Mammary epithelial cell (primary cell): ENCODE results near the gene MCAM.

Source experiments
- EZH2 ChIP-seq: IDR thresholded peaks from 2 replicates; pipeline ENCODE4 v1.6.1; 2012; ENCODE audit warnings: low read length, inconsistent platforms, borderline replicate concordance
- TF ChIP-seq, protein P1 (sequence below), 2 donors: IDR thresholded peaks in 1 of 2; conservative IDR thresholded peaks in 1 of 2; 2 replicates each; pipeline ENCODE4 v1.5.1; 2011 to 2012; ENCODE audit warnings: inconsistent platforms in 2 of 2, low read length in 2 of 2, mild to moderate bottlenecking in 2 of 2, control low read depth in 1 of 2, low read depth in 1 of 2; ENCODE audit not compliant: insufficient read depth in 1 of 2; ENCODE audit errors: extremely low read depth in 1 of 2

DNA sequence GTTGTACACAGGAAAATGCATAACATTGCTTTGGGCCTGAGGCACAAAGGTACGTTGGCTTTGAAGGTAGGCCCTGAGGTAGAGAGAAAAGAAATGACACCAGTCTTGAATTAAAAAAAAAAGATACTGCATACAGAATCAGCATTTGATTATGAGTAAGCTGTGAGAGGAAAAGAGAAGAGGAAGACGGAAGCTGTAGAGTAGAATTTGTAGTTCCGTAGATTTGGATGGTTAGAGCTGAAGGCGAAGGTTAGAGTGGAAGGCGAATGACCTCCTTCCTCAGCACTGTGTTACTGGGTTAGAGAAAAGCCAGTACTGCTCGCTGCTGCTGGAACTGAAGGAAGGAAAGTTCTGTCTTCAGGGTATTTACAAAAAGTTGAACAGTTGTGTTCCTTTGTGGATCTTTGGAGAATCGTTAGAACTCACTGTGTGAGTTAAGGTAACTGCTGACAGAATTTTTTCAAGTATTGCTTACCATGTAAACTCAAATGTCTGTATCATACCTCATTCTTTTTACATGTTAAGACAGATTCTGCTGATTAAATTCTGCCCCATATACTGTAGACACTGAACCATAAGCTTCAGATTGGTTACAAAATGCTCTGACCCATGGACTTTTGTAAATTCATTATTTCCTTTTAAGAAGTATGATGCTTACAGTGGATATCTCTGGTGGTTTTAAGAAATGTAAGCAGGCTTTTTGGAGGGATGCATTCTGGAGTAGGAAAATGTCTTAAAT lies 50.2 kb downstream of the MCAM start:
- TF ChIP-seq, protein P1, sequence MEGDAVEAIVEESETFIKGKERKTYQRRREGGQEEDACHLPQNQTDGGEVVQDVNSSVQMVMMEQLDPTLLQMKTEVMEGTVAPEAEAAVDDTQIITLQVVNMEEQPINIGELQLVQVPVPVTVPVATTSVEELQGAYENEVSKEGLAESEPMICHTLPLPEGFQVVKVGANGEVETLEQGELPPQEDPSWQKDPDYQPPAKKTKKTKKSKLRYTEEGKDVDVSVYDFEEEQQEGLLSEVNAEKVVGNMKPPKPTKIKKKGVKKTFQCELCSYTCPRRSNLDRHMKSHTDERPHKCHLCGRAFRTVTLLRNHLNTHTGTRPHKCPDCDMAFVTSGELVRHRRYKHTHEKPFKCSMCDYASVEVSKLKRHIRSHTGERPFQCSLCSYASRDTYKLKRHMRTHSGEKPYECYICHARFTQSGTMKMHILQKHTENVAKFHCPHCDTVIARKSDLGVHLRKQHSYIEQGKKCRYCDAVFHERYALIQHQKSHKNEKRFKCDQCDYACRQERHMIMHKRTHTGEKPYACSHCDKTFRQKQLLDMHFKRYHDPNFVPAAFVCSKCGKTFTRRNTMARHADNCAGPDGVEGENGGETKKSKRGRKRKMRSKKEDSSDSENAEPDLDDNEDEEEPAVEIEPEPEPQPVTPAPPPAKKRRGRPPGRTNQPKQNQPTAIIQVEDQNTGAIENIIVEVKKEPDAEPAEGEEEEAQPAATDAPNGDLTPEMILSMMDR (conservative IDR thresholded peaks at IDR 0.05 in 1 of 2, IDR thresholded peaks at IDR 0.05 in 1 of 2; ENCODE audit: extremely low read depth in 1 of 2, insufficient read depth in 1 of 2, low read depth in 1 of 2, low read length in 2 of 2), result no peak
- TF ChIP-seq EZH2, result no peak
